Thyroid gland (tissue), 4 donors: ENCODE results near the gene FXYD3.

Experiments used
- CTCF ChIP-seq, 6 experiments: fragments of 200-600 bp in 3 of 6; fragments of 450-650 bp in 3 of 6; sonication (generic) in 3 of 6; IDR thresholded peaks; one replicate each; pipeline ENCODE4 v1.5.1; 2016 to 2019; ENCODE audit warnings: antibody characterized with exemption in 6 of 6, mild to moderate bottlenecking in 2 of 6, inconsistent platforms in 1 of 6, moderate library complexity in 1 of 6
- POLR2A ChIP-seq, 2 donors: fragments of 450-650 bp; IDR thresholded peaks; one replicate each; pipeline ENCODE4 v1.6.1; 2017; ENCODE audit warnings: antibody characterized with exemption in 2 of 2, mild to moderate bottlenecking in 2 of 2, moderate library complexity in 1 of 2

DNA sequence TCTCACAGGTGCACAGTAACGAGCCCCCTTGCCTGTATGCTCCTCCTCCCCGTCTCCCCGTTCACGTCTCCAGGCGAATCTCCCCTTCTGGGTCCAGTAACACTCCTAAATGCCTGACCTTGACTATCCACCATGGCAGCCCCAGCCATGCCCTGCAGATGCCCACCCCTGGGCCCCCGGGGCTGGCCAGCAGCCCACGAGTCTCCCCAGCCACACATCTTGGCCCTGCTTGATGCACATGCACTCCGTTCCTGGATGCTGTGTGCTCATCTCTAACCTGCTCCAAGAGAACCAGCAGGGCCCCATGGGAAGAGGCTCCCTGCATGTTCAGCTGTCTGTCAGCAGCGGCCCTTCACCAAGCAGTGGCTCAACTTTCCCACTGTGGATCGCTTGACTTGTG, 42.1 kb upstream of the FXYD3 start:
- no peak for TF ChIP-seq CTCF (IDR thresholded peaks at IDR 0.05)
- TF ChIP-seq POLR2A (IDR thresholded peaks at IDR 0.05): no peak
